Inflammatory macrophage treated with lipopolysaccharide for 4 hours (primary cell): ENCODE data around the gene ECHDC3.

Source experiments
- DNase-seq: peaks from one replicate; pipeline ENCODE4 v3.0.0-alpha.2; 2020

ECHDC3 gene

GRCh38 chr10:11754173-11754572 is 12.0 kb downstream of the ECHDC3 start:
- no peak for DNase-seq

GRCh38 chr10:11754620-11755019 is 12.4 kb downstream of the ECHDC3 start:
- no peak for DNase-seq

GRCh38 chr10:11755512-11756263 is 13.5 kb downstream of the ECHDC3 start:
- no peak for DNase-seq

- no peak for DNase-seq
Measured at GRCh38 chr10:11756766-11757315, 14.7 kb downstream of the ECHDC3 start.

GRCh38 chr10:11757454-11757820 is 15.3 kb downstream of the ECHDC3 start:
- DNase-seq: no peak

- DNase-seq: peak; percentile 72
Measured at GRCh38 chr10:11757821-11758463, 15.8 kb downstream of the ECHDC3 start.

GRCh38 chr10:11758527-11759236 is 16.5 kb downstream of the ECHDC3 start:
- DNase-seq: no peak

- DNase-seq: no peak
Measured at GRCh38 chr10:11759347-11759746, 17.2 kb downstream of the ECHDC3 start.

- DNase-seq: no peak
Measured at GRCh38 chr10:11760151-11760550, 18.0 kb downstream of the ECHDC3 start.

GRCh38 chr10:11760861-11761260 is 18.7 kb downstream of the ECHDC3 start:
- DNase-seq: no peak

GRCh38 chr10:11761431-11761830 is 19.2 kb downstream of the ECHDC3 start:
- no peak for DNase-seq

- no peak for DNase-seq
Measured at GRCh38 chr10:11762706-11763500, 20.7 kb downstream of the ECHDC3 start.

- DNase-seq: no peak
Measured at GRCh38 chr10:11763501-11763861, 21.3 kb downstream of the ECHDC3 start.

GRCh38 chr10:11765141-11765540 is 23.0 kb downstream of the ECHDC3 start:
- no peak for DNase-seq

- no peak for DNase-seq
Measured at GRCh38 chr10:11772575-11773288, 30.6 kb downstream of the ECHDC3 start.

- DNase-seq: no peak
Measured at GRCh38 chr10:11773761-11774441, 31.7 kb downstream of the ECHDC3 start.

- no peak for DNase-seq
Measured at GRCh38 chr10:11775412-11775811, 33.2 kb downstream of the ECHDC3 start.

GRCh38 chr10:11776080-11776479 is 33.9 kb downstream of the ECHDC3 start:
- no peak for DNase-seq

GRCh38 chr10:11781114-11781513 is 38.9 kb downstream of the ECHDC3 start:
- no peak for DNase-seq

- peak; percentile 78 for DNase-seq
Measured at GRCh38 chr10:11782793-11783557, 40.8 kb downstream of the ECHDC3 start.

- no peak for DNase-seq
Measured at GRCh38 chr10:11783558-11783865, 41.3 kb downstream of the ECHDC3 start.
